HEK293 (cell line): Measurements from ENCODE around the gene HELQ.

Experiments used
- CTCF ChIA-PET: fragments of 350-600 bp; formaldehyde crosslinking; extraction: SDS; loops from one replicate; lab custom pipeline; 2021; ENCODE audit warnings: antibody characterized with exemption; lab: Yijun Ruan, JAX
- POLR2A ChIA-PET: fragments of 300-600 bp; formaldehyde crosslinking; extraction: SDS; loops from one replicate; lab custom pipeline; 2020; ENCODE audit warnings: antibody characterized with exemption, inconsistent platforms; lab: Yijun Ruan, JAX
- H3K27ac ChIP-seq: fragments of 200-500 bp; sonication (Bioruptor generic); 2 replicates; pipeline ENCODE4 v1.5.1; 2014; ENCODE audit warnings: low read depth, low read length, control low read depth, inconsistent platforms; ENCODE audit errors: extremely low read depth
- H3K36me3 ChIP-seq, 2 experiments: fragments of 200-500 bp in 1 of 2; sonication (Bioruptor generic) in 1 of 2; 1 replicate in 1 of 2; 2 replicates in 1 of 2; pipeline ENCODE4 v1.5.1; 2014 to 2017; ENCODE audit warnings: inconsistent platforms in 2 of 2, low read length in 2 of 2; ENCODE audit not compliant: control insufficient read depth in 2 of 2, insufficient read depth in 1 of 2
- H3K4me1 ChIP-seq: fragments of 200-500 bp; sonication (Bioruptor generic); 2 replicates; pipeline ENCODE4 v1.5.1; 2014; ENCODE audit warnings: mild to moderate bottlenecking, low read length, inconsistent platforms; ENCODE audit not compliant: control insufficient read depth, insufficient read depth
- H3K4me3 ChIP-seq: 2 replicates; pipeline ENCODE4 v1.5.1; 2011; ENCODE audit warnings: low read depth, mild to moderate bottlenecking, control low read depth, low read length, moderate library complexity
- H3K9me3 ChIP-seq: fragments of 200-500 bp; sonication (Bioruptor generic); 2 replicates; pipeline ENCODE4 v1.5.1; 2014; ENCODE audit warnings: low read depth, low read length, inconsistent platforms; ENCODE audit not compliant: control insufficient read depth, insufficient read depth
- EGR2 ChIP-seq: fragments of 450-650 bp; formaldehyde crosslinking; IDR thresholded peaks from 2 replicates; pipeline ENCODE4 v1.5.1; 2016; ENCODE audit warnings: low read depth, missing biosample characterization, missing genetic modification characterization
- GFI1B ChIP-seq: fragments of 450-650 bp; formaldehyde crosslinking; IDR thresholded peaks from 2 replicates; pipeline ENCODE4 v1.5.1; 2016; ENCODE audit warnings: missing biosample characterization, missing genetic modification characterization
- HOXC10 ChIP-seq: sonication (generic); formaldehyde crosslinking; IDR thresholded peaks from 2 replicates; pipeline ENCODE4 v1.8.1; 2023; ENCODE audit warnings: mild to moderate bottlenecking, missing genetic modification reagents
- HOXD13 ChIP-seq: sonication (generic); formaldehyde crosslinking; IDR thresholded peaks from 2 replicates; pipeline ENCODE4 v1.8.0; 2022; ENCODE audit warnings: missing genetic modification reagents, borderline replicate concordance
- KLF9 ChIP-seq: fragments of 450-650 bp; formaldehyde crosslinking; IDR thresholded peaks from 2 replicates; pipeline ENCODE4 v1.5.1; 2016; ENCODE audit warnings: missing biosample characterization, missing genetic modification characterization, low read depth
- MYNN ChIP-seq: fragments of 450-650 bp; formaldehyde crosslinking; IDR thresholded peaks from 2 replicates; pipeline ENCODE4 v1.5.1; 2016; ENCODE audit warnings: missing biosample characterization, missing genetic modification characterization, borderline replicate concordance
- SCRT1 ChIP-seq: fragments of 450-650 bp; formaldehyde crosslinking; IDR thresholded peaks from 2 replicates; pipeline ENCODE4 v1.5.1; 2016; ENCODE audit warnings: missing biosample characterization, missing genetic modification characterization, borderline replicate concordance
- WT1 ChIP-seq: fragments of 450-650 bp; formaldehyde crosslinking; IDR thresholded peaks from 2 replicates; pipeline ENCODE4 v1.5.1; 2016; ENCODE audit warnings: missing biosample characterization, missing genetic modification characterization
- ZBTB21 ChIP-seq: fragments of 450-650 bp; formaldehyde crosslinking; IDR thresholded peaks from 2 replicates; pipeline ENCODE4 v1.5.1; 2017; ENCODE audit warnings: missing biosample characterization, missing genetic modification characterization
- ZFP37 ChIP-seq: fragments of 450-650 bp; formaldehyde crosslinking; IDR thresholded peaks from 2 replicates; pipeline ENCODE4 v1.5.1; 2016; ENCODE audit warnings: missing biosample characterization, missing genetic modification characterization
- ZNF121 ChIP-seq: fragments of 450-650 bp; formaldehyde crosslinking; IDR thresholded peaks from 2 replicates; pipeline ENCODE4 v1.5.1; 2016; ENCODE audit warnings: missing biosample characterization, missing genetic modification characterization
- ZNF140 ChIP-seq: fragments of 450-650 bp; formaldehyde crosslinking; IDR thresholded peaks from 2 replicates; pipeline ENCODE4 v1.5.1; 2016; ENCODE audit warnings: missing biosample characterization, missing genetic modification characterization
- ZNF335 ChIP-seq: fragments of 450-650 bp; formaldehyde crosslinking; conservative IDR thresholded peaks from 2 replicates; pipeline ENCODE4 v1.5.1; 2016; ENCODE audit warnings: missing biosample characterization, missing genetic modification characterization
- ZNF423 ChIP-seq: fragments of 450-650 bp; formaldehyde crosslinking; IDR thresholded peaks from 2 replicates; pipeline ENCODE4 v1.5.1; 2016; ENCODE audit warnings: missing biosample characterization, missing genetic modification characterization
- ZNF426 ChIP-seq: fragments of 450-650 bp; formaldehyde crosslinking; IDR thresholded peaks from 2 replicates; pipeline ENCODE4 v1.5.1; 2017; ENCODE audit warnings: missing biosample characterization, missing genetic modification characterization, mild to moderate bottlenecking, inconsistent platforms, moderate library complexity
- ZNF48 ChIP-seq: fragments of 450-650 bp; formaldehyde crosslinking; IDR thresholded peaks from 2 replicates; pipeline ENCODE4 v1.5.1; 2016; ENCODE audit warnings: missing biosample characterization, missing genetic modification characterization
- ZNF544 ChIP-seq: fragments of 450-650 bp; formaldehyde crosslinking; IDR thresholded peaks from 2 replicates; pipeline ENCODE4 v1.5.0; 2017; ENCODE audit warnings: missing biosample characterization, missing genetic modification characterization
- ZNF660 ChIP-seq: fragments of 450-650 bp; IDR thresholded peaks from 2 replicates; pipeline ENCODE4 v1.5.1; 2018; ENCODE audit warnings: missing biosample characterization, mild to moderate bottlenecking, missing genetic modification characterization
- TF ChIP-seq, protein P1 (sequence below): fragments of 450-650 bp; formaldehyde crosslinking; IDR thresholded peaks from 2 replicates; pipeline ENCODE4 v1.5.1; 2016; ENCODE audit warnings: missing biosample characterization, missing genetic modification characterization
- TF ChIP-seq, protein P2 (sequence below): fragments of 450-650 bp; formaldehyde crosslinking; IDR thresholded peaks from 2 replicates; pipeline ENCODE4; 2016; ENCODE audit warnings: missing biosample characterization, missing genetic modification characterization
- TF ChIP-seq, protein P3 (sequence below): fragments of 450-650 bp; formaldehyde crosslinking; IDR thresholded peaks from 2 replicates; pipeline ENCODE4 v1.5.1; 2016; ENCODE audit warnings: missing biosample characterization, missing genetic modification characterization
- TF ChIP-seq, protein P4 (sequence below): fragments of 450-650 bp; formaldehyde crosslinking; IDR thresholded peaks from 2 replicates; pipeline ENCODE4 v1.5.1; 2016; ENCODE audit warnings: missing biosample characterization, missing genetic modification characterization
- TF ChIP-seq, protein P5 (sequence below): fragments of 450-650 bp; formaldehyde crosslinking; IDR thresholded peaks from 2 replicates; pipeline ENCODE4 v1.5.1; 2016; ENCODE audit warnings: missing biosample characterization, missing genetic modification characterization, borderline replicate concordance

The HELQ gene

DNA sequence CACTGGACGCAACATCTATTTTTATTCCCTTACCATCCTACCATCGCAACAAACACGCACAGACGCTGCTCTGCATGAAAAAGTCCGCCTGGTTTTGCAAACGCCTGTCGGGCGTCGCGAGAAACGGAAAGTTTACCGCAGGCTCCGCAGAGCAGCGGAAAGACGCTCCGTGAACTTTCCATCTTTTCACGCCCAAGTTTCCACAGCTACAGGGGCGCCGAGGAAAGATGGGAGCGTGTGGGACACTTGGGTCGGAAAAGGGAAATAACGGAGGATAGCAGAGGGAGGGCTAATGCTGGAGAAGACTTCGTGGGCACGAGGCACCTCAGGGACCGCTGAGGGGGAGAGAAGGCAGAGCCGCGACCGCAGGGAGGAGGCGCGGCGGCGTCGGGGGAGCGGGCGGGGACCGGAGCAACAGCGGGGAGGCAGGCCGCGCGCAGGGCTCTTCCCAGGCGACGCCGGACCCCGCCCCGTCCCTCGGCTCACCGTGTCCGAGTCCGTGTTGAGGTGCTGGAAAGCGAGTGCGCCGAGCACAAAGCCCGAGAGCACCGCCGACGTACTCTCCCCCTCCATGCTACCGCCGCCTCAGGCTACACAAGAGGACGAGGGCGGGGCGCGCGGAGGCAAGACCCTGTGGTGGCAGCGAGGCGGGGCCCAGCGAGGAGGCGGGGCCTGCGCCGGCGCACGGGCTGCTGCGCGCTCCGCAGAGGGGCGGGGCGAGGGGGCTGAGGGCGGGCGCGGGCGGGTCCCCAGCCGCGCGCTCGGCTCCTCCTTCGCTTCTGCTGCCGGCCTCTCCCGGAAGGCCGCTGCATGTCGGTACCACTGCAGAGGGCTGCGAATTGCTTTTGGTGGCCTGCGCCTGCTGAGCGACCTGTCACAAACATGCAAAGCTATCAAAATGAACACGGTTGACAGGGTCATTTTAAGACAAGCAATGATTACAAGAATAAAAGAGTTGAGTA, 29.2 kb upstream of the HELQ start, which contains the start of gene ABRAXAS1 (continued):
- TF ChIP-seq ZNF140 (tag by site-specific recombination) (no peak), WT1 (tag by site-specific recombination) (peak; percentile 34; the same call in 1 of the 2 replicates), ZNF423 (0 out of 2 replicates have a peak, but pooled peaks have one; percentile 37), KLF9 (tag by site-specific recombination) (peak; percentile 82), SCRT1 (tag by site-specific recombination) (no peak), MYNN (tag by site-specific recombination) (no peak)
- TF ChIP-seq, protein P1, sequence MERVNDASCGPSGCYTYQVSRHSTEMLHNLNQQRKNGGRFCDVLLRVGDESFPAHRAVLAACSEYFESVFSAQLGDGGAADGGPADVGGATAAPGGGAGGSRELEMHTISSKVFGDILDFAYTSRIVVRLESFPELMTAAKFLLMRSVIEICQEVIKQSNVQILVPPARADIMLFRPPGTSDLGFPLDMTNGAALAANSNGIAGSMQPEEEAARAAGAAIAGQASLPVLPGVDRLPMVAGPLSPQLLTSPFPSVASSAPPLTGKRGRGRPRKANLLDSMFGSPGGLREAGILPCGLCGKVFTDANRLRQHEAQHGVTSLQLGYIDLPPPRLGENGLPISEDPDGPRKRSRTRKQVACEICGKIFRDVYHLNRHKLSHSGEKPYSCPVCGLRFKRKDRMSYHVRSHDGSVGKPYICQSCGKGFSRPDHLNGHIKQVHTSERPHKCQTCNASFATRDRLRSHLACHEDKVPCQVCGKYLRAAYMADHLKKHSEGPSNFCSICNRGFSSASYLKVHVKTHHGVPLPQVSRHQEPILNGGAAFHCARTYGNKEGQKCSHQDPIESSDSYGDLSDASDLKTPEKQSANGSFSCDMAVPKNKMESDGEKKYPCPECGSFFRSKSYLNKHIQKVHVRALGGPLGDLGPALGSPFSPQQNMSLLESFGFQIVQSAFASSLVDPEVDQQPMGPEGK, result peak; percentile 78
- TF ChIP-seq, protein P2, sequence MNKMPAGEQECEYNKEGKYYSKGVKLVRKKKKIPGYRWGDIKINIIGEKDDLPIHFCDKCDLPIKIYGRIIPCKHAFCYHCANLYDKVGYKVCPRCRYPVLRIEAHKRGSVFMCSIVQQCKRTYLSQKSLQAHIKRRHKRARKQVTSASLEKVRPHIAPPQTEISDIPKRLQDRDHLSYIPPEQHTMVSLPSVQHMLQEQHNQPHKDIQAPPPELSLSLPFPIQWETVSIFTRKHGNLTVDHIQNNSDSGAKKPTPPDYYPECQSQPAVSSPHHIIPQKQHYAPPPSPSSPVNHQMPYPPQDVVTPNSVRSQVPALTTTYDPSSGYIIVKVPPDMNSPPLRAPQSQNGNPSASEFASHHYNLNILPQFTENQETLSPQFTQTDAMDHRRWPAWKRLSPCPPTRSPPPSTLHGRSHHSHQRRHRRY, result no peak
- TF ChIP-seq, protein P3, sequence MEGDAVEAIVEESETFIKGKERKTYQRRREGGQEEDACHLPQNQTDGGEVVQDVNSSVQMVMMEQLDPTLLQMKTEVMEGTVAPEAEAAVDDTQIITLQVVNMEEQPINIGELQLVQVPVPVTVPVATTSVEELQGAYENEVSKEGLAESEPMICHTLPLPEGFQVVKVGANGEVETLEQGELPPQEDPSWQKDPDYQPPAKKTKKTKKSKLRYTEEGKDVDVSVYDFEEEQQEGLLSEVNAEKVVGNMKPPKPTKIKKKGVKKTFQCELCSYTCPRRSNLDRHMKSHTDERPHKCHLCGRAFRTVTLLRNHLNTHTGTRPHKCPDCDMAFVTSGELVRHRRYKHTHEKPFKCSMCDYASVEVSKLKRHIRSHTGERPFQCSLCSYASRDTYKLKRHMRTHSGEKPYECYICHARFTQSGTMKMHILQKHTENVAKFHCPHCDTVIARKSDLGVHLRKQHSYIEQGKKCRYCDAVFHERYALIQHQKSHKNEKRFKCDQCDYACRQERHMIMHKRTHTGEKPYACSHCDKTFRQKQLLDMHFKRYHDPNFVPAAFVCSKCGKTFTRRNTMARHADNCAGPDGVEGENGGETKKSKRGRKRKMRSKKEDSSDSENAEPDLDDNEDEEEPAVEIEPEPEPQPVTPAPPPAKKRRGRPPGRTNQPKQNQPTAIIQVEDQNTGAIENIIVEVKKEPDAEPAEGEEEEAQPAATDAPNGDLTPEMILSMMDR, result peak; percentile 35; the same call in 1 of the 2 replicates
- TF ChIP-seq, protein P4, sequence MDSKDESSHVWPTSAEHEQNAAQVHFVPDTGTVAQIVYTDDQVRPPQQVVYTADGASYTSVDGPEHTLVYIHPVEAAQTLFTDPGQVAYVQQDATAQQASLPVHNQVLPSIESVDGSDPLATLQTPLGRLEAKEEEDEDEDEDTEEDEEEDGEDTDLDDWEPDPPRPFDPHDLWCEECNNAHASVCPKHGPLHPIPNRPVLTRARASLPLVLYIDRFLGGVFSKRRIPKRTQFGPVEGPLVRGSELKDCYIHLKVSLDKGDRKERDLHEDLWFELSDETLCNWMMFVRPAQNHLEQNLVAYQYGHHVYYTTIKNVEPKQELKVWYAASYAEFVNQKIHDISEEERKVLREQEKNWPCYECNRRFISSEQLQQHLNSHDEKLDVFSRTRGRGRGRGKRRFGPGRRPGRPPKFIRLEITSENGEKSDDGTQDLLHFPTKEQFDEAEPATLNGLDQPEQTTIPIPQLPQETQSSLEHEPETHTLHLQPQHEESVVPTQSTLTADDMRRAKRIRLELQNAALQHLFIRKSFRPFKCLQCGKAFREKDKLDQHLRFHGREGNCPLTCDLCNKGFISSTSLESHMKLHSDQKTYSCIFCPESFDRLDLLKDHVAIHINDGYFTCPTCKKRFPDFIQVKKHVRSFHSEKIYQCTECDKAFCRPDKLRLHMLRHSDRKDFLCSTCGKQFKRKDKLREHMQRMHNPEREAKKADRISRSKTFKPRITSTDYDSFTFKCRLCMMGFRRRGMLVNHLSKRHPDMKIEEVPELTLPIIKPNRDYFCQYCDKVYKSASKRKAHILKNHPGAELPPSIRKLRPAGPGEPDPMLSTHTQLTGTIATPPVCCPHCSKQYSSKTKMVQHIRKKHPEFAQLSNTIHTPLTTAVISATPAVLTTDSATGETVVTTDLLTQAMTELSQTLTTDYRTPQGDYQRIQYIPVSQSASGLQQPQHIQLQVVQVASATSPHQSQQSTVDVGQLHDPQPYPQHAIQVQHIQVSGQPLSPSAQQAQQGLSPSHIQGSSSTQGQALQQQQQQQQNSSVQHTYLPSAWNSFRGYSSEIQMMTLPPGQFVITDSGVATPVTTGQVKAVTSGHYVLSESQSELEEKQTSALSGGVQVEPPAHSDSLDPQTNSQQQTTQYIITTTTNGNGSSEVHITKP (tag by site-specific recombination), result peak; percentile 35

DNA sequence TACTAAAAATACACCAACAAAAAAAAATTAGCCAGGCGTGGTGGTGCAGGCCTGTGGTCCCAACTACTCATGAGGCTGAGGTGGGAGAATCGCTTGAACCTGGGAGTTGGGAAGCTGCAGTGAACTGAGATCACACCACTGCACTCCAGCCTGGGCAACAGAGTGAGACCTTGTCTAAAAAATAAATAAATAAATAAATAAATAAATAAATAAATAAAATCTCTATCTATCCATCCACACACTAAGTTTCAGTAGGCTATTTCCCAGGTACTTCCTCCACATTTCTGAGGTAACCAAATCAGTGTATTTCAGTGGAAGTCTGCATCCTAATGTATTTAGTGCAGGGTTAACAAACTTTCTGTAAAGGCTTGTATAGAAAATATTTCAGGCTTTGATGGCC, 18.3 kb upstream of the HELQ start:
- peaks cover 0 to 29% of the 10 kb centered on the region in 2 experiments; a peak in 2 of 3 replicates for H3K36me3 ChIP-seq
- no peaks in the 10 kb centered on the region for H3K4me1 ChIP-seq
- ChIA-PET POLR2A (interaction anchor here (0.7 kb wide), 1 partner anchor 1195 kb away, joined by 6 read pairs; no protein-coding TSS in a partner anchor), CTCF (no interaction called here)
- no peaks in the 10 kb centered on the region for H3K9me3 ChIP-seq
- H3K4me3 ChIP-seq, result no peak overlapping the region
- no peak overlapping the region for H3K27ac ChIP-seq
- TF ChIP-seq, protein P5, sequence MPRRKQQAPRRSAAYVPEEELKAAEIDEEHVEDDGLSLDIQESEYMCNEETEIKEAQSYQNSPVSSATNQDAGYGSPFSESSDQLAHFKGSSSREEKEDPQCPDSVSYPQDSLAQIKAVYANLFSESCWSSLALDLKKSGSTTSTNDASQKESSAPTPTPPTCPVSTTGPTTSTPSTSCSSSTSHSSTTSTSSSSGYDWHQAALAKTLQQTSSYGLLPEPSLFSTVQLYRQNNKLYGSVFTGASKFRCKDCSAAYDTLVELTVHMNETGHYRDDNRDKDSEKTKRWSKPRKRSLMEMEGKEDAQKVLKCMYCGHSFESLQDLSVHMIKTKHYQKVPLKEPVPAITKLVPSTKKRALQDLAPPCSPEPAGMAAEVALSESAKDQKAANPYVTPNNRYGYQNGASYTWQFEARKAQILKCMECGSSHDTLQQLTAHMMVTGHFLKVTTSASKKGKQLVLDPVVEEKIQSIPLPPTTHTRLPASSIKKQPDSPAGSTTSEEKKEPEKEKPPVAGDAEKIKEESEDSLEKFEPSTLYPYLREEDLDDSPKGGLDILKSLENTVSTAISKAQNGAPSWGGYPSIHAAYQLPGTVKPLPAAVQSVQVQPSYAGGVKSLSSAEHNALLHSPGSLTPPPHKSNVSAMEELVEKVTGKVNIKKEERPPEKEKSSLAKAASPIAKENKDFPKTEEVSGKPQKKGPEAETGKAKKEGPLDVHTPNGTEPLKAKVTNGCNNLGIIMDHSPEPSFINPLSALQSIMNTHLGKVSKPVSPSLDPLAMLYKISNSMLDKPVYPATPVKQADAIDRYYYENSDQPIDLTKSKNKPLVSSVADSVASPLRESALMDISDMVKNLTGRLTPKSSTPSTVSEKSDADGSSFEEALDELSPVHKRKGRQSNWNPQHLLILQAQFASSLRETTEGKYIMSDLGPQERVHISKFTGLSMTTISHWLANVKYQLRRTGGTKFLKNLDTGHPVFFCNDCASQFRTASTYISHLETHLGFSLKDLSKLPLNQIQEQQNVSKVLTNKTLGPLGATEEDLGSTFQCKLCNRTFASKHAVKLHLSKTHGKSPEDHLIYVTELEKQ (tag by site-specific recombination), result peak; percentile 40; the same call in 1 of the 2 replicates
- TF ChIP-seq ZNF335, result no peak
- no peak for TF ChIP-seq ZNF544
- TF ChIP-seq EGR2 (tag by site-specific recombination), result no peak
- no peak for TF ChIP-seq GFI1B (tag by site-specific recombination)
- TF ChIP-seq ZNF121 (tag by site-specific recombination), result no peak
- TF ChIP-seq ZNF426 (tag by site-specific recombination), result peak; percentile 87
- peak; percentile 79 for TF ChIP-seq ZFP37 (tag by site-specific recombination)
- TF ChIP-seq ZBTB21, result 0 out of 2 replicates have a peak, but pooled peaks have one; percentile 14
- TF ChIP-seq ZNF660 (tag by site-specific recombination), result no peak
- no peak for TF ChIP-seq HOXC10 (CRISPR knock-in tag)
- no peak for TF ChIP-seq ZNF48 (tag by site-specific recombination)
- TF ChIP-seq HOXD13 (CRISPR knock-in tag), result no peak
